Measurements from ENCODE around the gene LNP1. TPM values are rescaled to one million over a fixed set of nuclear protein-coding genes. Genes with fewer than 3 reads are reported as not detected.

LNP1 gene
- polyA plus RNA-seq, 1 donor (not counting 4 experiments of a cell fraction or from before 2014, with no cell fraction given), result 0.64 TPM

- no peak for TF ChIP-seq CTCF (optimal IDR thresholded peaks at IDR 0.05 in 1 of 3, IDR thresholded peaks at IDR 0.05 in 1 of 3, conservative IDR thresholded peaks at IDR 0.05 in 1 of 3; ENCODE audit: extremely low read depth in 1 of 3, insufficient read depth in 2 of 3, low read length in 3 of 3)
- TF ChIP-seq EZH2 (IDR thresholded peaks at IDR 0.05; ENCODE audit: low read length), result no peak
- no peaks in the 10 kb centered on the region for H3K27me3 ChIP-seq (ENCODE audit: control insufficient read depth, extremely low read depth, insufficient read depth, low read length)
- H3K9me1 ChIP-seq (ENCODE audit: control insufficient read depth, extremely low read depth, insufficient read depth, low read length), result no peaks in the 10 kb centered on the region
- H3K9me3 ChIP-seq (ENCODE audit: control insufficient read depth, low read depth, low read length), result no peaks in the 10 kb centered on the region
- H3K4me2 ChIP-seq (ENCODE audit: control insufficient read depth, extremely low read depth, insufficient read depth, low read depth, low read length), result no peak overlapping the region
- H3K9ac ChIP-seq (ENCODE audit: control insufficient read depth, extremely low read depth, insufficient read depth, low read length), result no peak overlapping the region
- dilution Hi-C loops (cut with MboI; ENCODE audit: extremely low pct_ligation_motif_present, low sequenced_read_pairs), result no loop called here
- FAIRE-seq, result no peak
- no peaks in the 10 kb centered on the region for H3K4me1 ChIP-seq (ENCODE audit: control insufficient read depth, extremely low read depth, insufficient read depth, low read length)
- H3K79me2 ChIP-seq (ENCODE audit: control insufficient read depth, insufficient read depth, low read length), result no peaks in the 10 kb centered on the region
- no peaks in the 10 kb centered on the region for H4K20me1 ChIP-seq (ENCODE audit: control insufficient read depth, extremely low read depth, insufficient read depth, low read length)
- no peak overlapping the region for H2AFZ ChIP-seq (ENCODE audit: control insufficient read depth, low read length)
- H3K4me3 ChIP-seq (ENCODE audit: control insufficient read depth in 2 of 3, extremely low read depth in 1 of 3, insufficient read depth in 2 of 3, low read depth in 1 of 3, low read length in 3 of 3), result no peak overlapping the region
- peaks cover 8 to 10% of the 10 kb centered on the region in 2 experiments for H3K36me3 ChIP-seq (ENCODE audit: control insufficient read depth in 2 of 2, extremely low read depth in 1 of 2, insufficient read depth in 2 of 2, low read length in 2 of 2)
- no peak for DNase-seq (ENCODE audit: low read depth, low spot score)
- no peak overlapping the region for H3K27ac ChIP-seq (ENCODE audit: control insufficient read depth, insufficient read depth, low read length)
Observed at GRCh38 chr3:100364421-100364820, 36.9 kb upstream of the LNP1 start.

- Histone ChIP-seq H3K36me3 (ENCODE audit: control insufficient read depth in 2 of 2, extremely low read depth in 1 of 2, insufficient read depth in 2 of 2, low read length in 2 of 2) (peaks cover 3 to 11% of the 10 kb centered on the region in 2 experiments), H3K27ac (ENCODE audit: control insufficient read depth, insufficient read depth, low read length) (no peak overlapping the region), H3K4me2 (ENCODE audit: control insufficient read depth, extremely low read depth, insufficient read depth, low read depth, low read length) (no peak overlapping the region), H3K27me3 (ENCODE audit: control insufficient read depth, extremely low read depth, insufficient read depth, low read length) (no peaks in the 10 kb centered on the region), H3K4me3 (ENCODE audit: control insufficient read depth in 2 of 3, extremely low read depth in 1 of 3, insufficient read depth in 2 of 3, low read depth in 1 of 3, low read length in 3 of 3) (no peak overlapping the region), H3K9me1 (ENCODE audit: control insufficient read depth, extremely low read depth, insufficient read depth, low read length) (no peaks in the 10 kb centered on the region), H3K9me3 (ENCODE audit: control insufficient read depth, low read depth, low read length) (no peaks in the 10 kb centered on the region), H3K9ac (ENCODE audit: control insufficient read depth, extremely low read depth, insufficient read depth, low read length) (no peak overlapping the region), H2AFZ (ENCODE audit: control insufficient read depth, low read length) (no peak overlapping the region), H3K79me2 (ENCODE audit: control insufficient read depth, insufficient read depth, low read length) (no peaks in the 10 kb centered on the region), H3K4me1 (ENCODE audit: control insufficient read depth, extremely low read depth, insufficient read depth, low read length) (no peaks in the 10 kb centered on the region), H4K20me1 (ENCODE audit: control insufficient read depth, extremely low read depth, insufficient read depth, low read length) (no peaks in the 10 kb centered on the region)
- FAIRE-seq (no peak), DNase-seq (ENCODE audit: low read depth, low spot score) (no peak)
- dilution Hi-C loops (cut with MboI; ENCODE audit: extremely low pct_ligation_motif_present, low sequenced_read_pairs), result no loop called here
- TF ChIP-seq EZH2 (IDR thresholded peaks at IDR 0.05; ENCODE audit: low read length), result no peak
Observed at GRCh38 chr3:100366424-100366823, 34.9 kb upstream of the LNP1 start.

- H3K27ac ChIP-seq (ENCODE audit: control insufficient read depth, insufficient read depth, low read length), result no peak overlapping the region
- FAIRE-seq (no peak), DNase-seq (ENCODE audit: low read depth, low spot score) (no peak)
- H3K4me1 ChIP-seq (ENCODE audit: control insufficient read depth, extremely low read depth, insufficient read depth, low read length), result no peaks in the 10 kb centered on the region
- no peaks in the 10 kb centered on the region for H3K79me2 ChIP-seq (ENCODE audit: control insufficient read depth, insufficient read depth, low read length)
- no peak overlapping the region for H3K4me3 ChIP-seq (ENCODE audit: control insufficient read depth in 2 of 3, extremely low read depth in 1 of 3, insufficient read depth in 2 of 3, low read depth in 1 of 3, low read length in 3 of 3)
- no peaks in the 10 kb centered on the region for H3K9me1 ChIP-seq (ENCODE audit: control insufficient read depth, extremely low read depth, insufficient read depth, low read length)
- dilution Hi-C loops (cut with MboI; ENCODE audit: extremely low pct_ligation_motif_present, low sequenced_read_pairs), result no loop called here
- no peaks in the 10 kb centered on the region for H3K27me3 ChIP-seq (ENCODE audit: control insufficient read depth, extremely low read depth, insufficient read depth, low read length)
- no peaks in the 10 kb centered on the region for H3K9me3 ChIP-seq (ENCODE audit: control insufficient read depth, low read depth, low read length)
- peaks cover 11 to 15% of the 10 kb centered on the region in 2 experiments for H3K36me3 ChIP-seq (ENCODE audit: control insufficient read depth in 2 of 2, extremely low read depth in 1 of 2, insufficient read depth in 2 of 2, low read length in 2 of 2)
- H3K9ac ChIP-seq (ENCODE audit: control insufficient read depth, extremely low read depth, insufficient read depth, low read length), result no peak overlapping the region
- no peak overlapping the region for H3K4me2 ChIP-seq (ENCODE audit: control insufficient read depth, extremely low read depth, insufficient read depth, low read depth, low read length)
- TF ChIP-seq EZH2 (IDR thresholded peaks at IDR 0.05; ENCODE audit: low read length) (no peak), CTCF (optimal IDR thresholded peaks at IDR 0.05 in 1 of 3, IDR thresholded peaks at IDR 0.05 in 1 of 3, conservative IDR thresholded peaks at IDR 0.05 in 1 of 3; ENCODE audit: extremely low read depth in 1 of 3, insufficient read depth in 2 of 3, low read length in 3 of 3) (no peak)
- H2AFZ ChIP-seq (ENCODE audit: control insufficient read depth, low read length), result no peak overlapping the region
- H4K20me1 ChIP-seq (ENCODE audit: control insufficient read depth, extremely low read depth, insufficient read depth, low read length), result no peaks in the 10 kb centered on the region
Observed at GRCh38 chr3:100368441-100368840, 32.9 kb upstream of the LNP1 start.

Data from keratinocyte (primary cell).